Transverse colon (tissue), 4 donors: ENCODE measurements around the gene OSTN. TPM values are rescaled to one million over a fixed set of nuclear protein-coding genes. Genes with fewer than 3 reads are reported as not detected.

Experiments
- DNase-seq: peaks from one replicate; pipeline ENCODE4 v3.0.0-alpha.2; 2019
- H3K27ac ChIP-seq, 4 donors: fragments of 200-600 bp; sonication (generic); 2 replicates each; pipeline ENCODE4 v1.5.1; 2016 to 2018; ENCODE audit warnings: inconsistent platforms in 4 of 4
- H3K27me3 ChIP-seq: fragments of 200-600 bp; sonication (generic); 2 replicates; pipeline ENCODE4 v1.5.1; 2017; ENCODE audit warnings: inconsistent platforms
- H3K36me3 ChIP-seq, 4 donors: fragments of 200-600 bp; sonication (generic); 2 replicates each; pipeline ENCODE4 v1.5.1; 2017 to 2019; ENCODE audit warnings: inconsistent platforms in 4 of 4
- H3K4me1 ChIP-seq, 4 donors: fragments of 200-600 bp; sonication (generic); 2 replicates each; pipeline ENCODE4 v1.5.1; 2017 to 2020; ENCODE audit warnings: inconsistent platforms in 4 of 4
- H3K4me3 ChIP-seq, 4 donors: fragments of 200-600 bp; sonication (generic); 1 replicate in 1 of 4; 2 replicates in 3 of 4; pipeline versions ENCODE4 v1.5.1 to v1.6.1; 2017 to 2019; ENCODE audit warnings: inconsistent platforms in 4 of 4
- H3K9me3 ChIP-seq, 2 donors: fragments of 200-600 bp; sonication (generic); 2 replicates each; pipeline ENCODE4 v1.5.1; 2017 to 2019; ENCODE audit warnings: inconsistent platforms in 2 of 2
- EP300 ChIP-seq: sonication (generic); formaldehyde crosslinking; IDR thresholded peaks from one replicate; pipeline ENCODE4 v1.6.1; 2017; ENCODE audit warnings: antibody characterized with exemption, low read depth
- POLR2A ChIP-seq: fragments of 450-650 bp; IDR thresholded peaks from one replicate; pipeline ENCODE4 v1.6.1; 2016; ENCODE audit warnings: antibody characterized with exemption, mild to moderate bottlenecking, moderate library complexity
- POLR2AphosphoS5 ChIP-seq, 3 donors: sonication (generic); formaldehyde crosslinking; IDR thresholded peaks; one replicate each; pipeline ENCODE4 v1.6.1; 2016; ENCODE audit warnings: antibody characterized with exemption in 3 of 3
- WGBS, 2 donors: methylation state at CpG; one replicate each; pipeline ENCODE4 v1.1.5; 2018; ENCODE audit warnings: low coverage in 1 of 2; 5-methylcytosine and 5-hydroxymethylcytosine counted together
- in situ Hi-C, 4 donors: fragments of 200-750 bp; cut with MboI; loops; one replicate each; pipeline versions ENCODE4 v1.15.0 to v1.15.1; 2017; ENCODE audit warnings: low sequenced_read_pairs in 3 of 4, low pct_ligation_motif_present in 1 of 4, low pct_unique_long_range_greater_than_20kb in 1 of 4
- intact Hi-C: fragments of 100-400 bp; cut with DNase I; formaldehyde crosslinking; loops from one replicate; pipeline ENCODE4 v1.15.1; 2023; ENCODE audit warnings: low total_unique reads
- total RNA-seq, 4 donors: library from RNA; depleted of rRNA; stranded (reverse); fragments of >200 nt; gene quantifications; one replicate each; pipeline ENCODE4 v1.1.0, GENCODE V29; 2016
- TF ChIP-seq, protein P1 (sequence below), 5 experiments: fragments of 200-600 bp in 3 of 5; fragments of 450-650 bp in 2 of 5; sonication (generic) in 3 of 5; IDR thresholded peaks; 1 replicate in 2 of 5; 2 replicates in 3 of 5; pipeline ENCODE4 v1.5.1; 2016 to 2017; ENCODE audit warnings: antibody characterized with exemption in 5 of 5, inconsistent platforms in 3 of 5, mild to moderate bottlenecking in 2 of 5, moderate library complexity in 1 of 5

Gene OSTN
- total RNA-seq, 4 donors from 2014 or later: 0.14 to 0.16 TPM; not detected in 2

DNA sequence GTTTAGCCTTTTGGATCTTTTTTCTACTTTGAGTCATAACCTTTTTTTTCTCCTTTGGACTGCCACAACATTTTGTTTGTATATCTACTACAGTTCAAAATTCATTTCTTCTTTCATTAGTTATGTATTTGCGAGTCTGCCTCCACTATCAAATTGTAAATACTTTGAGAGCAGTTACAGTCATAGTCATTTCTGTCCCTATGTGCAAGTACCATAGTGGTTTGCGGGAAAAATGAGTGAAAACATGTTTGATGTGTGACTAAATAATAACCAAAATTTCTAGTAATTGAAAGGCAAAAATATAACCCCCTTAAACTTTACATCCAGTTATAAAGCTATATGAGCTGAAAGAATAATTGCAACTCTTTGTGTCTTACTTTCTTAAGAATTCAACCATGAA, 84.4 kb downstream of the OSTN start:
- intact Hi-C loops (no loop called here), in situ Hi-C loops (no loop called here)
- Histone ChIP-seq H3K4me3 (no peak overlapping the region), H3K9me3 (no peaks in the 10 kb centered on the region), H3K27ac (no peak overlapping the region), H3K4me1 (no peaks in the 10 kb centered on the region), H3K27me3 (no peaks in the 10 kb centered on the region), H3K36me3 (no peaks in the 10 kb centered on the region)
- 84 to 89% methylated on average over 2 of the region's 2 CpGs for WGBS, 2 donors
- DNase-seq: no peak
- TF ChIP-seq, protein P1, sequence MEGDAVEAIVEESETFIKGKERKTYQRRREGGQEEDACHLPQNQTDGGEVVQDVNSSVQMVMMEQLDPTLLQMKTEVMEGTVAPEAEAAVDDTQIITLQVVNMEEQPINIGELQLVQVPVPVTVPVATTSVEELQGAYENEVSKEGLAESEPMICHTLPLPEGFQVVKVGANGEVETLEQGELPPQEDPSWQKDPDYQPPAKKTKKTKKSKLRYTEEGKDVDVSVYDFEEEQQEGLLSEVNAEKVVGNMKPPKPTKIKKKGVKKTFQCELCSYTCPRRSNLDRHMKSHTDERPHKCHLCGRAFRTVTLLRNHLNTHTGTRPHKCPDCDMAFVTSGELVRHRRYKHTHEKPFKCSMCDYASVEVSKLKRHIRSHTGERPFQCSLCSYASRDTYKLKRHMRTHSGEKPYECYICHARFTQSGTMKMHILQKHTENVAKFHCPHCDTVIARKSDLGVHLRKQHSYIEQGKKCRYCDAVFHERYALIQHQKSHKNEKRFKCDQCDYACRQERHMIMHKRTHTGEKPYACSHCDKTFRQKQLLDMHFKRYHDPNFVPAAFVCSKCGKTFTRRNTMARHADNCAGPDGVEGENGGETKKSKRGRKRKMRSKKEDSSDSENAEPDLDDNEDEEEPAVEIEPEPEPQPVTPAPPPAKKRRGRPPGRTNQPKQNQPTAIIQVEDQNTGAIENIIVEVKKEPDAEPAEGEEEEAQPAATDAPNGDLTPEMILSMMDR (IDR thresholded peaks at IDR 0.05): no peak
- TF ChIP-seq POLR2AphosphoS5 (IDR thresholded peaks at IDR 0.05): no peak
- TF ChIP-seq POLR2A: no peak
- no peak for TF ChIP-seq EP300

DNA sequence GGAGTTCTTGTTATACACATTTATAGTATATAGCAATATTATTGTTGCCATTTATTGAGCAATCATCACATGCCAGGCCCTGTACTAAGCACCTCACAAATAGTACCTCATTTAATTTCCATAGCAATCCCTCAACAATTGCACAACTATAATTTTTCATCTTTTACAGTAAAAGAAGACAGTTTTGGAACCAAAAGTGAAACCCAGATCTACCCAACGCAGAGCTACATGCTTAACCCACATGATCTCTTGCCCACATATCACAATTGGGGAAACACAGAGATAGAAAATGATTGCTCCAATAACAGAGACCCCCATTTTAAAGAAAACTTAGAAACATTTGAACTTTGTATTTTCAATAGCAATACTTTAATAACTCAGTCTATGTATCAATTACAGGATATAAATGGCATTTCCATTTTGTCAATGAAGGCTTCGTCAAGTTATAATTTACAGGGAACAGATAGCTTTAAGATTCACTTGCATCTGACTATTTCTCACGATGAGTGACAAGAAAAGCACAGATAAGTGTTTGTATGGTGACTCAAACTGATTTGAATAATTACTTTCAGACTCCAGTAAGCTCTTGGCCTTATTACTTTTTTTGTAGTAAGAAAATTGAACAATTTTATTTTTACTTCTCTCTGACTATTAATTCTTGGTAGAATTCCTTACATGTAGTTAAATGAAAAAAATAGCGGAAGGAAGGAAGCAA, 91.4 kb downstream of the OSTN start:
- DNase-seq: no peak
- Histone ChIP-seq H3K36me3 (no peaks in the 10 kb centered on the region), H3K4me3 (no peak overlapping the region), H3K27me3 (no peaks in the 10 kb centered on the region), H3K27ac (peak overlapping the region in 3 of 4 donors; percentile 40 to 53 (median 51)), H3K9me3 (no peaks in the 10 kb centered on the region), H3K4me1 (no peaks in the 10 kb centered on the region)
- WGBS, 2 donors: 60 to 79% methylated on average over 4 of the region's 4 CpGs
- in situ Hi-C loops: no loop called here
- intact Hi-C loops: no loop called here
- no peak for TF ChIP-seq POLR2A
- TF ChIP-seq EP300: no peak
- TF ChIP-seq, protein P1 (IDR thresholded peaks at IDR 0.05): no peak

DNA sequence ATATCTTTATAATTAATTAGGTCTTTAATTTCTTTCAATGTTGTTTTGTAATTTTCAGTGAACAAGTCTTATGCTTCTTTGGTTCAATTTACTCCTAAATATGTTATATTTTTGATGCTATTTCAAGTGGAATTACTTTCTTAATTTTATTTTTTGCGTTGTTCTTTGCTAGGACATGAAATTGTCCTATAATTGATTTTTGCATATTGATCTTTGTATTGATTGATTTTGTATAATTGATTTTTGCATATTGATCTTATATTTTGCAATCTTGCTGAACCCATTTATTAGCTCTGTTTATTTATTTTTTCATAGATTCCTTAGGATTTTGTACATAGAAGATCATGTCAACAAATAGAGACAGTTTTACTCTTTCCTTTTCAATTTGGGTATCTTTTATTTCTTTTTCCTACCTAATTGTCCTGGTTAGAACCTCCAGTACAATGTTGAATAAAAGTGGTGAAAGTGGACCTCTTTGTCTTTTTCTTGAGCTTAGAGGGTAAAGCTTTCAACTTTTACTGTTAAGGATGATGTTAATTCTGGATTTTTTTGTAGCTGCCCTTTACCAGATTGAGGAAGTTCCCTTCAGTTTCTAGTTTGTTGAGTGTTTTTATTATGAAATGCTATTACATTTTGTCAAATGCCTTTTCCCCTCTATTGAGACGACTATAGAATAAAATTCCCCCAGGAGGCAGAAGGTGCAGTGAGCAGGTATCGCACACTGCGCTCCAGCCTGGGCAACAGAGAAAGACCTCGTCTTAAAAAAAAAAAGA, 93.4 kb downstream of the OSTN start:
- TF ChIP-seq, protein P1 (IDR thresholded peaks at IDR 0.05): no peak
- TF ChIP-seq POLR2AphosphoS5 (IDR thresholded peaks at IDR 0.05) (no peak), POLR2A (no peak), EP300 (no peak)
- intact Hi-C loops: no loop called here
- in situ Hi-C loops: no loop called here
- no peaks in the 10 kb centered on the region for H3K36me3 ChIP-seq
- H3K27ac ChIP-seq: no peak overlapping the region
- DNase-seq: no peak
- WGBS, 2 donors: 65 to 83% methylated on average over 5 of the region's 5 CpGs
- no peak overlapping the region for H3K4me3 ChIP-seq
- H3K27me3 ChIP-seq: no peaks in the 10 kb centered on the region
- H3K4me1 ChIP-seq: no peaks in the 10 kb centered on the region
- H3K9me3 ChIP-seq: no peaks in the 10 kb centered on the region

DNA sequence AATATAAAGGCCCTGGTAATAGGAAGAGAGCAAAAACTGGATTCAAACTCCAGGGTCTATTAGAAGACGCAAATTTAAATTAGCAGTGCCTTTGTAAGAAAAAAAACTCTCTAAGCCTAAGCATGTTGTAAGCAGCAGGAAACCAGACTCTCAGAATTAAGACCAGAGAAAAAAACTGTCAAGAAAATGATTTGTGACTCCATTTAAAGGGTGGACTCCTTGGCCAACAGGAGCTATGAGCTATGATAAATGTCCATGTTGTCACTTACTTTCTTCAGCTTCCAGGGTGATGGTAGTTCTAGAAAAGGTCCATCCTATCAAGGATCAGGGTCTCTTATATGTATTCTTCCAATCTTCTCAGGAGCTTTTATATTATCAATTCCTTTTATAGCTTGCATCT, 95.2 kb downstream of the OSTN start:
- no peak for DNase-seq
- 90 to 100% methylated on average over 1 of the region's 1 CpG for WGBS, 2 donors
- Histone ChIP-seq H3K9me3 (no peaks in the 10 kb centered on the region), H3K36me3 (no peaks in the 10 kb centered on the region), H3K4me3 (no peak overlapping the region), H3K4me1 (no peaks in the 10 kb centered on the region), H3K27ac (no peak overlapping the region), H3K27me3 (no peaks in the 10 kb centered on the region)
- intact Hi-C loops: no loop called here
- in situ Hi-C loops: no loop called here
- no peak for TF ChIP-seq POLR2A
- TF ChIP-seq POLR2AphosphoS5 (IDR thresholded peaks at IDR 0.05): no peak
- TF ChIP-seq, protein P1 (IDR thresholded peaks at IDR 0.05): no peak
- no peak for TF ChIP-seq EP300
